NCI-H774 (cell line): ENCODE measurements around the gene OPTN.

ENCODE experiments used
- DNase-seq: peaks from one replicate; lab custom pipeline; 2025; lab: John Stamatoyannopoulos, UW

The OPTN gene

DNA sequence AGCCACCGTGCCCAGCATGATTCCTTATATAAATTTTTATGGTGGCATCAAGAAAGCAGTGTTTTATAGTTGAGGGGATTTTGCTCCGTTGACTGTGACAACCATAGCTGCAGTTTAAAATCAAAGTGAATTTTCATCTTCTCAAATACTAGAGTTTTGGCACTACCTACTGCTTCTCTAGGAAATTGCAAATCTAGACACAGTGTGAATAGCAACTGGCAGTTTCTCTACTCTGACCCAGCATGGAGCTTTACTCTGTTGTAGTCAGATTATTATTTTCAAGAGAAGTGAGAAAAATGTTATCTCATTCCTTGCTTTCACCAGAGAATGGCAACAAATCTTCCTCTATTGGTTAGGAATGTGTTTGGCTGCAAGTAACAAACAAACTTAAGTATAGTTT, 84.3 kb downstream of the OPTN start:
- no peak for DNase-seq

DNA sequence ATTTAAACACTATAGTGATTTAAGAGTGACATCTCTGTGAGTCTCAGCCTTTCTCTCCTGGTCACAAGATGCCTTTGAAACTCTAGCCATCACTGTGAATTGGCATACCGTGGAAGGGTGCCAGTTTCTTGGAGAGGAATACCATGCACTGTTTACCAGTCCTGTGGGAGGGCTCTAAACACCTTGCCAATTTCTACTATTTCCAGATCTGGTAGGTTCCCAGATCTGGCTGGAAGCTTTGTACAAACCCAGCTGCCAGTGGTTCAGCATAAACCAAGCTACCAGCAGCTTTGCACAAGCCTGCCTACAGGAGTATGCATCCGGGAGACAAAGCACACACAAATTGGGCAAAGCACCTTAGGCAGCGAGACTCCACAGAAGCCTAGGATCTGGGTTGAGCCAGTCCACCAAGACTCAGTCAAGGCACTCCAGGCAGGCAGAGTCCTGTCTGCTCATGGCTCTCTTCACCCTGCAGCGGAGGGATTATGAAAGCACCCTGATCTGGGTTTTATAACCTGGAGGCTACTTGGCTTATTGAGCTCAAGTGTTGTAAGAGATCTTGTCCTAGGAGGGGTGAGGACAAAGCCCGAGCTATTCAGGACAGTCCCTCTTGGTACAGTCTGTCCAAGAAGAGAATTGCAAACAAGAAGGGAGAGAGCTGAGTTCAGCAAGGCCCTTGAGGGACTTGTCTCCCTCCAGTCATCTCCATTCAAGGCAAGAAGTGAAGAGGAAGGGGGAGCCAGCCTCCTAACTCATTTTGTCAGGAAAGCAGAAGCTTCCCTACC, 85.0 kb downstream of the OPTN start:
- no peak for DNase-seq

DNA sequence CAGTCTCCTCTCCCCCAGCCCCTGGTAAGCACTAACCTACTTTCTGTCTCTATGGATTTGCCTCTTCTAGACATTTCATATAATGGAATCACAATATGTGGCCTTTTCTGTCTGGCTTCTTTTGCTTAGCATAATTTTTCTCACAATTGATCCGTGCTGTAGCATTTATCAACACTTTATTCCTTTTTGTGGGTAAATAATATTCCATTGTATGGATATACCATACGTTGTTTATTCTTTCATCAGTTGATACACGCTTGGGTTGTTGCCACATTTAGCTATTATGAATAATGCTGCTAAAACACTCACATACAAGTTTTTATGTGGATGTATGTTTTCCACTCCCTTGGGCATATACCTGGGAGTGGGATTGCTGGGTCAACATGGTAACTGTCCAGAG, 87.2 kb downstream of the OPTN start:
- no peak for DNase-seq
